Sciatic nerve (tissue), 2 donors: ENCODE results near the gene PPM1D. TPM values are rescaled to one million over a fixed set of nuclear protein-coding genes. Genes with fewer than 3 reads are reported as not detected.
"Not testable (repeated sequence)": the region's sequence is repeated elsewhere in the genome, so short reads cannot be mapped to it uniquely, and the experiment has no call there.

Source experiments
- ATAC-seq: fragments of 200-7000 bp; cut with Tn5 transposase; one replicate; pipeline ENCODE4 v1.9.1; 2020; ENCODE audit warnings: mild to moderate bottlenecking, moderate library complexity
- DNase-seq: peaks from one replicate; pipeline ENCODE4 v3.0.0-alpha.2; 2020; ENCODE audit warnings: low spot score
- intact Hi-C: fragments of 100-400 bp; cut with DNase I; formaldehyde crosslinking; loops from one replicate; pipeline ENCODE4 v1.14.2; 2022
- total RNA-seq: library from RNA; stranded (reverse); fragmentation: NEBNext Ultra II Directional; extraction: Animal tissue kit (Norgen Biotek cat#: 25700); gene quantifications from one replicate; pipeline ENCODE4 v1.2.1, GENCODE V29; 2021
- donor health status: DM: no; HTN: no; CAD: no.
- donor health status: DM: no; HTN: no; CAD: no.

Gene PPM1D
- total RNA-seq, 1 donor from 2014 or later = 18.9 TPM

DNA sequence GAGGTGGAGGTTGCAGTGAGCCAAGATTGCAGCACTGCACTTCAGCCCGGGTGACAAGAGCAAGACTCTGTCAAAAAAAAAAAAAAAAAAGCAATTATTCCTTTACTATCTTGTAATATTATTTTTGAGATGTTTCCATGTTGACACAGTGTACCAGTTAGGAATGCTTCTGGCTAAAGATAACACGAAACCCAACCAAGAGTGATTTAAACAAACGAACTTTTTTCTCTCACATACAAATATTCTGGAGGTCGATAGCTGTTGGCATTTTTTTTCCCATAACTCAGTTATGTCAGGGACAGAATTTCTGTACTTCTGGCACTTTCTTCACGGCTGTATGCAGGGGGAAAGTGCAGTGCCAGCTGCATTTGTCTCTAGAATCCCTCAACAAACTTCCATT is 9.9 kb upstream of the PPM1D start:
- no peak for DNase-seq
- no peak for ATAC-seq
- intact Hi-C loops = no loop called here

DNA sequence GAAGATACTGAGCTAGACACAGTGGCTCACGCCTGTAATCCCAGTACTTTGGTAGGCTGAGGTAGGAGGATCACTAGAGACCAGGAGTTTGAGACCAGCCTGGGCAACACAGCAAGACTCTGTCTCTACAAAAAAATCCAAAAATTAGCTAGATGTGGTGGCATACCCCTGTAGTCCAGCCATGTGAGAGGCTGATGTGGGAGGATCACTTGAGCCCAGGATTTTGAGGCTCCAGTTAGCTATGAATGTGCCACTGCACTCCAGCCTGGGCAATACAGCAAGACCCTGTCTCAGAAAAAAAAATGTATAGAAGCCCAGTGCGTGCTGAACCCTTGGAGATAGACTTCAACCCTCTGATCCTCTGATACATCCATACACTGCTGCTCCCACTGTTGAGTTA is 7.2 kb upstream of the PPM1D start:
- DNase-seq (no peak), ATAC-seq (no peak)
- intact Hi-C loops = no loop called here

DNA sequence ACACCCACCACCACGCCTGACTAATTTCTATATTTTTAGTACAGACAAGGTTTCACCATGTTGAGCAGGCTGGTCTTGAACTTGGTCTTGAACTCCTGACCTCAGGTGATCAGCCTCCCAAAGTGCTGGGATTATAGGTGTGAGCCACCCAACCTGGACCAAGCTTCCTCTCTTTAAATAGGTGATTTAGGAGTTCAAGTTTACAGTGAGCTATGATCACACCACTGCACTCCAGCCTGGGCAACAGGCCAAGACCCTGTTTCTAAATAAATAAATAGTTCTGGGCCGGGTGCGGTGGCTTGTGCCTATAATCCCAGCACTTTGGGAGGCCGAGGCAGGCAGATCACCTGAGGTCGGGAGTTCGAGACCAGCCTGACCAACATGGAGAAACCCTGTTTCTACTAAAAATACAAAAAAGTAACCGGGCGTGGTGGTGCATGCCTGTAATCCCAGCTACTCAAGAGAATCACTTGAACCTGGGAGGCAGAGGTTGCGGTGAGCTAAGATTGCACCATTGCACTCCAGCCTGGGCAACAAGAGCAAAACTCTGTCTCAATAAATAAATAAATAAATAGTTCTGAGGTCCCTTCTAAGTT is 6.5 kb upstream of the PPM1D start:
- intact Hi-C loops, ATAC-seq, DNase-seq: not testable (repeated sequence)

DNA sequence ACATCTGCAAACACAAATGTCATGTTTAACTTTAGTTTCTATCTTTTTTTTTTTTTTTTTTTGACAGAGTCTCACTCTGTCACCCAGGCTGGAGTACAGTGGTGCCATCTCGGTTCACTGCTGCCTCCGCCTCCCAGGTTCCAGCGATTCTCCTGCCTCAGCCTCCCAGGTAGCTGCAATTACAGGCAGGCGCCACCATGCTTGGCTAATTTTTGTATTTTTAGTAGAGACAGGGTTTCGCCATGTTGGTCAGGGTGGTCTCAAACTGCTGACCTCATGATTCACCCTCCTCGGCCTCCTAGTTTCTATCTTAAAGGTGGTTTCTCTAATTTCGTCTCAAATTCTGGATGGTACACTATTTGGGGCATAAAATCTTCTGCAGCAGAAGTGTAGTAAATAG is 5.8 kb upstream of the PPM1D start:
- DNase-seq, intact Hi-C loops, ATAC-seq: not testable (repeated sequence)

DNA sequence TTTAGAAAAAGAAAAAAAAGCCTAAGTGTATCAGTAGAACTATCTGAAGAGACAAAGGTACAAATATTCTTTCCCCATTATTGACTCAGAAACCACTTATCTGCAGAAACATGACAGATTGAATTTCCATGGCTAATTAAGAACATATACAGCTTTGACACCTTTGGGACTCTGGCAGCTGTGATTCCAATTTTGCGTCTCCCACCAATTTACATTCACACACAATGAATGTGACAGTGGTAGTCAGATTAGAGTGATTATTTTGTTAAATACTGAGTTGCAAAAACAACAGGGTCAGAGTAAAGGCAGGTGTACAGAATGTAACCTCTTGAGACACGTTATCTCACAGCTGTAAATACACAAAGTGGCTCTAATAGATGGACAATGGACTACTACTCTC is 5.3 kb upstream of the PPM1D start:
- ATAC-seq = no peak
- intact Hi-C loops = no loop called here

DNA sequence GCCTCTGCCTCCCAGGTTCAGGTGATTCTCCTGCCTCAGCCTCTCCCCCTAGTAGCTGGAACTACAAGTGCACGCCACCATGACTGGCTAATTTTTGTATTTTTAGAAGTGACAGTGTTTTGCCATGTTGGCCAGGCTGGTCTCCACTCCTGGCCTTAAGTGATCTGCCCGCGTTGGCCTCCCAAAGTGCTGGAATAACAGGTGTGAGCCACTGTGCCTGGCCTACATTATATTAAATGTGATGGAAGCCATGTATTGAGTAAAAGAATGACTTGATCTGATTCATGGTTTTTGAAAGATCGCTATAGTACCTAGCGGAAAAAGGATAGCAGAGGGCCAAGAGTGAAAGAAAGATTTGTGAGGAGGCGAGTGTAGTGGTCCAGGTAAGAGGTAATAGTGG is 2.7 kb upstream of the PPM1D start:
- ATAC-seq (no peak), DNase-seq (no peak)
- intact Hi-C loops = no loop called here

More for the DNA sequence above, 5.3 kb upstream of the PPM1D start:
- no peak for DNase-seq

DNA sequence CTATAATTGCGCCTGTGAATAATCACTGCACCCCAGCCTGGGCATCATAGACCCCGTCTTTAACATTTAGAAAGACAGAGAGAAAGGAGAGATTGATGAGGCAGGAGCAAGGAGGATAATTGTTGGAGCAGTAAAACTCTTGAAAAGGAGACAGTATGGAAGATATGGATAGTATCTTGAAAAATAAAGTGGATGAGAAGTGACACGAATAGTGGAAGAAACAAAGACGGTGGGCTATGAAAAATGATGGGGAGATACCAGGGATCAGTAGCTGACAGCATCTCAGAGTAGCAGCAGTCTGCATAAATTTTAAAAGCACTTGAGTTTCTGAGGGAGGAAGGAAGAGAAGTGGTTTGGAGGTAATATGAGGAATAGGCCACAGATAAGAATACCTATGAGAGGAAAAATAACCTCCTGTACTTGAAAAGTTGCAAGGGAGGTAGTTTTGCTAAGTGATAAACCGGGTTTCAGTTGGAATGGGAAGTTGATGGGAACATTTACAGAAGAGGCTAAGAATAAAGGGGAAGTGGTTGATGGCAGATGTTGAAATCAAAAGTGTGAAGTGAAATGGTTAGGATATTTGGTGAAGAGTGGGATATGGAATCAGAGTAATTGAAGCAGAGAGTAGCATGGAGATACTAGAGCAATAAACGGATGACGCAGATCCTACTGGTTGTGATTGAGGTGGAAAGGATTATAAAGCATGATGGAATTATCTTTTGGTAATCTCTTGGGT is 1.8 kb upstream of the PPM1D start:
- intact Hi-C loops = no loop called here
- no peak for DNase-seq
- ATAC-seq = no peak

DNA sequence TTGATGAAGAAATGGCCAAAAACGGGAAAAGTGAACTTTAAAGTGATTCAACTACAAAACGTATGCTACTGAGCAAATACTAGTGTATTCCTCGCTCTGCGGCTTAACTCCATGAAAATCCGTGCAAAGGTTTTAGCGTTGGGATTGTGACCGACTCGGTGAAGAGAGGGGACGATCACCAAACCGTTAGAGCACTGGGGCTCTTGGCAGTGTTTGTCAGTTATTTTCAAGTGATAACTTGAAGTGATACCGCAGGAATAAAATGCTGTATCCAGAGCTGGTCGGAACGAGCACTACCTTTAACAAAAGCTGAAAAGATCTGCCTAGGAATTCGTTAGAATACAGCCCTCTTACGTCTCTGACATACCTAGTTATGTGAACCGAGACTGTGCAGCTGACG is 773 bp upstream of the PPM1D start:
- DNase-seq (no peak), ATAC-seq (no peak)
- intact Hi-C loops = no loop called here

DNA sequence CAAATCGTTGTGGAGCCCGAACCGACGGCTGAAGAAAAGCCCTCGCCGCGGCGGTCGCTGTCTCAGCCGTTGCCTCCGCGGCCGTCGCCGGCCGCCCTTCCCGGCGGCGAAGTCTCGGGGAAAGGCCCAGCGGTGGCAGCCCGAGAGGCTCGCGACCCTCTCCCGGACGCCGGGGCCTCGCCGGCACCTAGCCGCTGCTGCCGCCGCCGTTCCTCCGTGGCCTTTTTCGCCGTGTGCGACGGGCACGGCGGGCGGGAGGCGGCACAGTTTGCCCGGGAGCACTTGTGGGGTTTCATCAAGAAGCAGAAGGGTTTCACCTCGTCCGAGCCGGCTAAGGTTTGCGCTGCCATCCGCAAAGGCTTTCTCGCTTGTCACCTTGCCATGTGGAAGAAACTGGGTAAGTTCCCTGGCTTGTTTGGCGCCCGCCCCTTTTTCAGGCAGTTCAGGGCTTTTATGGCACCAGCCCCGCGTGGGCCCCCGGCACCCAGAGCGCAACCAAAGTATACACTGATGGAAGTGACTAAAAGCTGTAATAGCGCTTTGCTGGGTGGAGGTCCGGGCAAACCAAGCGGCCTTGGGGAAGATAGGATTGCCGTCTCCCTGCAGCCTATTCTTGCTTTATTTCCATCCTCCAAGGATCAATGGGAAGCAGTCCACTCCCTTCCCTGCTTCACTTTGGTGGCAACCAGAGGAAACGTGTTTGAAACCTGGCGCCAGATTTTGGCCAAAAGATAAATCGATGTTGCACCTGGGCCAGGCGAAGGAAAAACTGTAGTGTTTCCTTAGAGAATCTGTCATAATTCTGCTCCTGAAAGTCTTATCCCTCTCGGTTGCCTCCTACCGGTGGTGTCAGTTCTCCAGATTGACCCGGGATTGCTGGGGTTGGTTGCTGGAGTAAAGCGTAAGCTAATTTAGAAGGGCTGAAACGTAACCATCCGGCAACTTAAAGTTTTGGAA is 775 bp downstream of the PPM1D start:
- ATAC-seq = peak; percentile 59
- intact Hi-C loops = no loop called here

DNA sequence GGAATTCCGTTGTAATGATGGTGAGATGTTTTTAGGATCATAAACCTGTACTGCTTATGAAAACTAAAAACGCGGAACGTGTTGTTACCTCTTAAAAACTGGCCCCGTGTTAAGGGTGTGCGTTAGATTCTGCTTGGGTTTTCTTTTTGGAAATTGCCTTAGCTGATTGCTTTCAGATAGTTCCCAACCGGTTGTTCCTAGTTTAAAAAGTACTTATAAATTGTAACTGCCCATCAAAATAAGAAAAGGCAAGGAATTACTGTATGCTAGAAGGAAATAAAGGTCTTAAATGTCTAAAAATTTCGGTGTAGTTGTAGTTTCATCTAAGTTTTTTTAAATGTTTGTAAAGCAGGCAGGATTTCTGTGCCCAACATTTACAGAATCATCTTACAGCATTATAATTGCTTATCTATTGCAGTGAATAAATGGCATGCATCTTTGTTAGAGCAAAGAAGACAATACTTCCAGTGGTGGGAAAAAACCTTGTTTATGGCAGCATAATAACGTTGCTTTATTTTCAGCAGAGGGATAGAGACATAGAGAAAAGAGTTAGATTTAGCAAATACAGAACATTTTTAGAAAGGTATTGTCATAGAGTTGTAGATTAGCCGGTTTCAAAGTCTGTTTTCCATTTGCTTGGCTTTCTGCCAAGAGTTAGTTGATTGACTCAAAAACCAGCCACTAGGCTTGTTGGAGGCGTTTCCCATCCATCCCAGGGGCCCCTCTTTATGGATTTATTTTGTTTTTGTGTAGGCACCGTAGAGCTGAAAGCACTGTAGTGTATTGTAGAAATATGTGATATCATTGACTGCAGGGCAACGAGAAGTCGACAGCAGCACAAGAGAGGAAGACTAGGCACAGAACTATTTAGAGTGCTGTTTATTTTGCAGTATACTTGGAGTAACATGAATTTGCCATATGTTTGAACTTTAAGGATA is 1.7 kb downstream of the PPM1D start:
- DNase-seq (no peak), ATAC-seq (peak; percentile 35)
- intact Hi-C loops = no loop called here

More for the DNA sequence above, 775 bp downstream of the PPM1D start:
- DNase-seq = peak; percentile 86

DNA sequence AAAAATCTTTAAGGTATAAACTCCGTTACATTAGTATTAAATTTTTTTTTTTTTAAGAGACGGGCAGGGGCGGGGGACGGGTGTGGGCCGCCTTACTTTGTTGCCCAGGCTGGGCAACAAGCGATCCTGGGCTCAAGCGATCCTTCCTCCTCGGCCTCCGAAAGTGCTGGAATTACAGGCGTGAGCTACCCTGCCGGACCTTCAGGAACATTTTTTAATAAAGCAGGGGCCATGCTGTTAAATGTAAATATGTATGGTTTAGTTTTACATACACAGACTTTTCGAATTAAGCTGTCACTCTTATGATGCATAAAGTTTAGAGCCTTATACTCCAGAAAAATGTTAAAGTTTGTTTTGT is 2.4 kb downstream of the PPM1D start:
- ATAC-seq (no peak), DNase-seq (no peak)
- intact Hi-C loops = no loop called here

DNA sequence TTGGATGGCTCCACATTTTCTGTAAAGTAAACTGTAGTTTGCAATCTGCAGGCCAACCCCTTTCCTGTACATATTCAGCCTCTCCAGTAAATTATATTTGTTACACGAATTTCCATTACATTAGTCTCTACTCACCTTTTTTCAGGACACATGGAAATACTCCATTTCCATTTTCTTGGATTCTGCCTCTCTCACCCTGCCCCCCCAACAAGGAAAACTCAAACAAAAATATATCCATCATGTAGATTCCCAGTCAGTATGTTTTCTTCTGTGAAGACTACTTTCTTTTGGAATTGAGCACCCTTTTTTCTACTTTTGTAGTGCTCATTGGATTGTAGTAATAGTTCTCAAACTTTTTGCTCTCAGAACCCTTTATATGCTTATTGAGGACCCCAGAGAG is 2.9 kb downstream of the PPM1D start:
- intact Hi-C loops = no loop called here
- ATAC-seq = no peak
- DNase-seq = no peak

DNA sequence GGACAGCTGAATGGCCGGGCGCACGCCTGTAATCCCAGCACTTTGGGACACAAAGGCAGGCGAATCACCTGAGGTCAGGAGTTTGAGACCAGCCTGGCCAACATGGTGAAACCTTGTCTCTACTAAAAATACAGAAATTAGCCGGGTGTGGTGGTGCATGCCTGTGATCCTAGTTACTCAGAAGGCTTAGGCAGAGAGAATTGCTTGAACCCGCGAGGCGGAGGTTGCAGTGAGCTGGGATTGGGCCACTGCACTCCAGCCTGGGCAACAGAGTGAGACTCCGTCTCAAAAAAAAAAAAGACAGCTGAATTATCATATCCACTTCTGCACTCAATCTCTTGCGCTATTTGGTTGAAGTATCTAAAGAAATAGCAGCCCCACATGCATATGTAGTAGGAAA is 3.5 kb downstream of the PPM1D start:
- intact Hi-C loops, DNase-seq, ATAC-seq: not testable (repeated sequence)

DNA sequence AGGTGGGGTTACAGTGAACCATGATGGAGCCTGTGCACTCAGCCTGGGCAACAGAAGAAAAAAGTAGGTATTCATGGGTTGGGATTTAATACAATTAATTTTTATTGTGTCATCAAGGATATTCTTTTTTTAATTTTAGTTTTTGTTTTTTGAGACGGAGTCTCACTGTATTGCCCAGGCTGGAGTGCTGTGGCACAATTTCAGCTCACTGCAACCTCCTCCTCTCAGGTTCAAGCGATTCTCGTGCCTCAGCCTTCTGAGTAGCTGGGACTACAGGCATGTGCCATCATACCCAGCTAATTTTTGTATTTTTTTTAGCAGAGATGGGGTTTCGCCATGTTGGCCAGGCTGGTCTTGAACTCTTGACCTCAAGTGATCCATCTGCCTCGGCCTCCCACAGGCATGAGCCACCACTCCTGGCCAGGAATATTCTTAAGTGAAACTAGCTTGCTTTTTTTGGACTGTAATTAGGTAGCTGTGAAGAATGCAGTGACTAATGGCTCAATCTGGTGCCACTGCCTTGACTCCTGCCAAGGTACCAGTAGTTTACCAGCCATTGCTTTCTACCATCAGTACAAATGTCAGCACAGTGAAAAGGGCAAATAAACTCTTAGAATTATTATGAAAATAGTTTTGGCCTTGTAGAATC is 4.8 kb downstream of the PPM1D start:
- DNase-seq (no peak), ATAC-seq (no peak)
- intact Hi-C loops = no loop called here

DNA sequence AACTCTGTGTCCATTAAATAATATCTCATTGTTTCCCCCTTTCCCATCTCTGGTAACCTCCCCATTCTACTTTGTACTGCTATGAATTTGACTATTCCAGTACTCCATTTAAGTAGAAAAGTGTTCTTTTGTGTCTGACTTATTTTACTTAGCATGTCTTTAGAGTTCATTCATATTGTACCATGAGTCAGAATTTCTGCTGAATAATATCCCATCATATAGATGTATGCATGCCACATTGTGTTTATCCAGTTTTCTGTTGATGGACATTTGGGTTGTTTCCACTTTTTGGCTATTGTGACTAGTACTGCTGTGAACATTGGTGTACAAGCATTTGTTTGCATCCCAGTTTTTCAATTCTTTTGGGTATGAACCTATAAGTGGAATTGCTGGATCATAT is 6.0 kb downstream of the PPM1D start:
- intact Hi-C loops = no loop called here
- no peak for ATAC-seq

DNA sequence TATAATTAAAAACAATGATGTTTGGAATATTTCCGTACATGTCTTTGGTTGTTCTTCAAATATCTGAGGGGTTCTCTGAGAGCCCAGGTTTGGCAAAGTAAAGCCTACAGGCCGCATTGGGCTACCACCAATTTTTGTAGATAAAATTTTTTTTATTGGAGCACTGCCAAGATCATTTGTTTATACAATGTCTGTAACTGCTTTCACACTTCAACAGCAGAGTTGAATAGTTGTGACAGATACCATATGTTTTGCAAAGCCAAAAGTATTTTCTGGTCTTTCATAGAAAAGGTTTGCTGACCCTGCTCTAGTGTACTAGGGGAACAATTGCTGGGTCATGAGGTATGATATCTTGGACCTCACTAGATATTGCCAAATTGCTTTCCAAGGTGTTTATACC is 10.5 kb downstream of the PPM1D start:
- ATAC-seq (no peak), DNase-seq (no peak)
- intact Hi-C loops = no loop called here

More for the DNA sequence above, 6.0 kb downstream of the PPM1D start:
- DNase-seq = no peak

DNA sequence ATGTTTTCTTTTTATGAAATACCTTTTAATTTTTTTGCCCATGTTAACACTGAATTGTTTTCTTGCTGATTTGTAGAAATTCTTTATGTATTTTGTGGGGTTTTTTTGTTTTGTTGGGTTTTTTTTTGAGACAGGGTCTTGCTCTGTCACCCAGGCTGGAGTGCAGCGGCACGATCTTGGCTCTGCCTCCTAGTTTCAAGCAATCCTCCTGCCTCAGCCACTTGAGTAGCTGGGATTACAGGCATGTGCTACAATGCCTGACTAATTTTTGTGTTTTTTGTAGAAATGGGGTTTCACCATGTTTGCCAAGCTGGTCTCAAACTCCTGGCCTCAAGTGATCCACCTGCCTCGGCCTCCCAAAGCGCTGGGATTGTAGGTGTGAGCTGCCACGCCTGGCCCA is 11.3 kb downstream of the PPM1D start:
- intact Hi-C loops, ATAC-seq, DNase-seq: not testable (repeated sequence)

DNA sequence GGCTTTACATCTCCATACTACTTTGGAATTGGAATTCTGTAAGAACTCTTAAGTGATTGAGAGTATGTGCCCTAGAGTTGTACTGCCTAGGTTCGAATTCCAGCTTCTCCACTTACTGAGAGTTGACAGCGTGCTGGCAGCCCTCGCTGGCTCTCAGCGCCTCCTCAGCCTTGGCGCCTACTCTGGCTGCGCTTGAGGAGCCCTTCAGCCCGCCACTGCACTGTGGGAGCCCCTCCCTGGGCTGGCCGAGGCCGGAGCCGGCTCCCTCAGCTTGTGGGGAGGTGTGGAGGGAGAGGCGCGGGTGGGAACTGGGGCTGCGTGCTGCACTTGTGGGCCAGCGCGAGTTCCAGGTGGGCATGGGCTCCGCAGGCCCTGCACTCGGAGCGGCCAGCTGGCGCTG is 13.3 kb downstream of the PPM1D start:
- intact Hi-C loops = no loop called here
- ATAC-seq (no peak), DNase-seq (no peak)
